ENCODE results near the gene FMR1.

DNA sequence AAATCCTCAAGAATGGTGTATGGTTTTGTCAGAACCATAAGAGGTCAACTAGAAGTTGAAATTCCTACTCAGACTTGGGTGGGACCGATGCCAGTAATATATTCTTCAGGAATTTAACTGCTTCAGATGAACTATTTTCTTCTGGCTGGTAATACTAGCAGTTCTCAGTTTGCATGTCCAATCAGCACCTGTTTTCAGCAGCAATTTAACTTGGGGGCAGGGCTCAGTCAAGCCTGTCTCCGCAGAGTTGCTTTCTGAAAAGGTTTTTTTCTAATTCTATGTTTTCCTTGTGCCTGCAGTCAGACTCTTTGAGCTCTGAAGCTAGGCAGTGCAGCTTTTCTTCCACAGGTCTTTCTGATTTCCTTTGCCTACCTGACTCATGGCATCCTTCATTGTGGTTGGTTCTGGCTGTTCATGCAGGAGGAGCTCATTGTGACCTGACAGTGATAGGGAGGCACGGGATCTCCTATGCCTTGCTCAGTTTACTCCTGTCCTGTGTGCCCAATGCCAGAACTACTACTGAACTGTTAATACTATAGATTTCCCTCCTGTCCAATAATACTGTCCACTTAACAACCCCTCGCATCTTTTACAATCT, 17.3 kb upstream of the FMR1 start:
- no peak for TF ChIP-seq POLR2AphosphoS5 (IDR thresholded peaks at IDR 0.05)
- TF ChIP-seq POLR2A (IDR thresholded peaks at IDR 0.05; ENCODE audit: low read depth), result no peak
- TF ChIP-seq, protein P1, sequence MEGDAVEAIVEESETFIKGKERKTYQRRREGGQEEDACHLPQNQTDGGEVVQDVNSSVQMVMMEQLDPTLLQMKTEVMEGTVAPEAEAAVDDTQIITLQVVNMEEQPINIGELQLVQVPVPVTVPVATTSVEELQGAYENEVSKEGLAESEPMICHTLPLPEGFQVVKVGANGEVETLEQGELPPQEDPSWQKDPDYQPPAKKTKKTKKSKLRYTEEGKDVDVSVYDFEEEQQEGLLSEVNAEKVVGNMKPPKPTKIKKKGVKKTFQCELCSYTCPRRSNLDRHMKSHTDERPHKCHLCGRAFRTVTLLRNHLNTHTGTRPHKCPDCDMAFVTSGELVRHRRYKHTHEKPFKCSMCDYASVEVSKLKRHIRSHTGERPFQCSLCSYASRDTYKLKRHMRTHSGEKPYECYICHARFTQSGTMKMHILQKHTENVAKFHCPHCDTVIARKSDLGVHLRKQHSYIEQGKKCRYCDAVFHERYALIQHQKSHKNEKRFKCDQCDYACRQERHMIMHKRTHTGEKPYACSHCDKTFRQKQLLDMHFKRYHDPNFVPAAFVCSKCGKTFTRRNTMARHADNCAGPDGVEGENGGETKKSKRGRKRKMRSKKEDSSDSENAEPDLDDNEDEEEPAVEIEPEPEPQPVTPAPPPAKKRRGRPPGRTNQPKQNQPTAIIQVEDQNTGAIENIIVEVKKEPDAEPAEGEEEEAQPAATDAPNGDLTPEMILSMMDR (IDR thresholded peaks at IDR 0.05), result no peak

Data from esophagus muscularis mucosa (tissue), 3 donors.